ENCODE results near the gene OCA2.

OCA2 gene

DNA sequence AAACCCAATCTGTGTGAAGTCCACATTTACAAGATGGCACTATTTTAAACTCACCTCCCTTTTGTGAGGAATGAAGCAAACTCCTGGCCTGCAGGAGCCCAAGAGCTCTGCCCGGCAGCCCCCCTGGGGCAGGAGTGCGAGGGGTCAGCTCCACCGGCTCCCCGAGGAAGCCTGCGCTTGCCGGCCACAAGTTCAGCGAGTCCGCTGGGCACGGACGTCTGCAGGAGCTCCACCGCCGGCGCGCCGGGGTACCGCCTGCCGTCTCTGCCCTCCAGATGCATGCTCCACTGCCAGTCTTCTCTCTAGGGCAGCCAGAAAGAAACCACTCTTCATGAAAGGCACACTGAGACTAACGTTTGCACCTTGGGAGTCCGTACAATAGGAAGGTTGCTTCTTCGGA lies 17.5 kb downstream of the OCA2 start:
- DNase-seq (ENCODE audit: low spot score) = no peak
- CTCF ChIA-PET = no interaction called here
- TF ChIP-seq, protein P1, sequence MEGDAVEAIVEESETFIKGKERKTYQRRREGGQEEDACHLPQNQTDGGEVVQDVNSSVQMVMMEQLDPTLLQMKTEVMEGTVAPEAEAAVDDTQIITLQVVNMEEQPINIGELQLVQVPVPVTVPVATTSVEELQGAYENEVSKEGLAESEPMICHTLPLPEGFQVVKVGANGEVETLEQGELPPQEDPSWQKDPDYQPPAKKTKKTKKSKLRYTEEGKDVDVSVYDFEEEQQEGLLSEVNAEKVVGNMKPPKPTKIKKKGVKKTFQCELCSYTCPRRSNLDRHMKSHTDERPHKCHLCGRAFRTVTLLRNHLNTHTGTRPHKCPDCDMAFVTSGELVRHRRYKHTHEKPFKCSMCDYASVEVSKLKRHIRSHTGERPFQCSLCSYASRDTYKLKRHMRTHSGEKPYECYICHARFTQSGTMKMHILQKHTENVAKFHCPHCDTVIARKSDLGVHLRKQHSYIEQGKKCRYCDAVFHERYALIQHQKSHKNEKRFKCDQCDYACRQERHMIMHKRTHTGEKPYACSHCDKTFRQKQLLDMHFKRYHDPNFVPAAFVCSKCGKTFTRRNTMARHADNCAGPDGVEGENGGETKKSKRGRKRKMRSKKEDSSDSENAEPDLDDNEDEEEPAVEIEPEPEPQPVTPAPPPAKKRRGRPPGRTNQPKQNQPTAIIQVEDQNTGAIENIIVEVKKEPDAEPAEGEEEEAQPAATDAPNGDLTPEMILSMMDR (conservative IDR thresholded peaks at IDR 0.05; ENCODE audit: low read depth) = no peak
- no peak overlapping the region for H3K27ac ChIP-seq
- POLR2A ChIA-PET (ENCODE audit: low non-redundant PET) = no interaction called here

GRCh38 chr15:28080386-28080785 lies 18.7 kb downstream of the OCA2 start:
- CTCF ChIA-PET = no interaction called here
- POLR2A ChIA-PET (ENCODE audit: low non-redundant PET) = no interaction called here
- TF ChIP-seq, protein P1 (conservative IDR thresholded peaks at IDR 0.05; ENCODE audit: low read depth) = no peak
- H3K27ac ChIP-seq = no peak overlapping the region
- DNase-seq (ENCODE audit: low spot score) = no peak

GRCh38 chr15:28079313-28079969 lies 19.7 kb downstream of the OCA2 start:
- TF ChIP-seq, protein P1 (conservative IDR thresholded peaks at IDR 0.05; ENCODE audit: low read depth) = no peak
- no peak for DNase-seq (ENCODE audit: low spot score)
- no peak overlapping the region for H3K27ac ChIP-seq
- POLR2A ChIA-PET (ENCODE audit: low non-redundant PET) = no interaction called here
- CTCF ChIA-PET = no interaction called here

DNA sequence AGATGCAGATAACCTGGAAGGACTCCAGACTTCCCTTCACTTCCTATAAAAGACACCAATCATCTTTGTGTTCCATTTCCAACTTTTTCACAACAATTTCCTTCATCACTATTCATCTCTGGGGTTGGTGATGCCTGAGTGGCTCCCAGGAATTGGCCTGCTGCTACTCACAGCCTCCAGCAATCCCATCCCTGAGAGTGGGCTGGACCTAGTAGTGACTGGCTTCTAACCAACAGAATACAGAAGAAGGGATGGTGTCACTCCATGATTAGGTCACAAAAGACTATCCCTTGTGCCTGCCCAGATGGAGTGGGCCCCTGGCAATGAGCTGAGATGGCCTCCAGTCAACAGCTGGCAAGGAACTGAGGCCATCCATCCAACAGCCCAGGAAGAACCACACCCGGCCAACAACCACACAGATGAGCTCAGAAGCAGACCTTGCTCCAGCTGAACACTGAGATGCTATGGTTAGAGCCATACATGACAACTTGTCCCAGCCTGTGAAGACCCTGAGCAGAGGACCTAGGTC lies 20.9 kb downstream of the OCA2 start:
- CTCF ChIA-PET = no interaction called here
- POLR2A ChIA-PET (ENCODE audit: low non-redundant PET) = no interaction called here
- H3K27ac ChIP-seq = no peak overlapping the region
- TF ChIP-seq, protein P1 (conservative IDR thresholded peaks at IDR 0.05; ENCODE audit: low read depth) = no peak
- no peak for DNase-seq (ENCODE audit: low spot score)

DNA sequence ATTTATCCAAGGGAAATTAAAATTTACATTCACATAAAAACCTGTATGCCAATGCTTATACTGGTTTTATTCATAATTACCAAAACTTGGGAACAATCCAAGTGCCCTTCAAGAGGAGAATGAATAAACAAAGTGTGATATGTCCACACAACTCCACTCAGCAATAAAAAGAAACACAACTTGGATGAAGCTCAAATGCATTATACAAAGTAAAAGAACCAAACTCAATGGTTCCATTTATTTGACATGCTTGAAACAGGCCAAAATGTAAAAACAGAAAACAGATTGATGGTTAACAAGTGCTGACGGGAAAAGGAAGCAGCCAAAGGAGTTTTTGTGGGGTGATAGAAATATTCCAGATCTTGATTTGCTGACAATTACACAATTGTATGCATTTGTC lies 23.5 kb downstream of the OCA2 start:
- TF ChIP-seq, protein P1 (conservative IDR thresholded peaks at IDR 0.05; ENCODE audit: low read depth) = no peak
- no peak for DNase-seq (ENCODE audit: low spot score)
- POLR2A ChIA-PET (ENCODE audit: low non-redundant PET) = no interaction called here
- no peak overlapping the region for H3K27ac ChIP-seq
- CTCF ChIA-PET = no interaction called here

DNA sequence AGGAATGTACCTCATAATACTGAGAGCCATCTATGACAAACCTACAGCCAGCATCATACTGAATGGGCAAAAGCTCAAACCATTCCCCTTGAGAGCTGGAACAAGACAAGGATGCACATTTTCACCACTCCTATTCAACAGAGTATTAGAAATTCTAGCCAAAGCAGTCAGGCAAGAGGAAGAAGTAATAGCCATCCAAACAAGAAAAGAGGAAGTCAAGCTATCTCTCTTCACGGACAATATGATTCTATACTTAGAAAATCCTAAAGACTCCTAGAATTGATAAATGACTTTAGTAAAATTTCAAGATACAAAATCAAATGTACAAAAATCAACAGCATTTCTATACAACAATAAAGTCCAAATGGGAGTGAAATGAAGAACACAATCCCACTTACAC lies 30.2 kb downstream of the OCA2 start:
- TF ChIP-seq, protein P1 (conservative IDR thresholded peaks at IDR 0.05; ENCODE audit: low read depth) = no peak
- no peak for DNase-seq (ENCODE audit: low spot score)
- ChIA-PET POLR2A (ENCODE audit: low non-redundant PET) (no interaction called here), CTCF (no interaction called here)
- no peak overlapping the region for H3K27ac ChIP-seq

All from RWPE1 (cell line).